GM21423 (cell line): ENCODE measurements around the gene TEX11.
"Not testable (repeated sequence)": the region's sequence is repeated elsewhere in the genome, so short reads cannot be mapped to it uniquely, and the experiment has no call there.

Source experiments
- ATAC-seq: cut with Tn5 transposase; IDR thresholded peaks from one replicate; pipeline ENCODE4 v1.9.1; 2021; ENCODE audit warnings: mild to moderate bottlenecking, moderate library complexity; ENCODE audit not compliant: unreplicated experiment

TEX11 gene

DNA sequence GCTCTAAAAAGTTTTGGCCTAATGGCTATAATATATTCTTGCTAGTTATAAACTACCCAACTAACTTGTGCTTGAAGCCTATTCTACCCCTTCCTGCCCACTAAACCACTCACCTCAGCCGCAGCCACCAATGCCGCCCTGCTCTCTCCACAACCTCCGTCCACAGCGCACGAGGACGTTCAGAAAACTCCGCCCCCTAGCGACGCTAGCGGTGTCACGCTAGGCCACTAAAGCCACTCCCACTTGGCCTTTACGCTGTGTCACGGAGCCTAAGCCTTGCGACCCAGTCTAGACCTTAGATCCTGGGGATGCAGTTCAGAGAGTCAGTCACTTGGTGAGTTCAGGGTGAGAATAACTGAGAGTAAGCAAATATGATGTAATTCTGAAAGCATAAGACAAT, at the start of gene TEX11:
Gene TEX11 (minus strand): TSS at position 171 of the 400 bp plus-strand sequence. CDS start 922 bp downstream, outside the sequence.
- no peak for ATAC-seq

DNA sequence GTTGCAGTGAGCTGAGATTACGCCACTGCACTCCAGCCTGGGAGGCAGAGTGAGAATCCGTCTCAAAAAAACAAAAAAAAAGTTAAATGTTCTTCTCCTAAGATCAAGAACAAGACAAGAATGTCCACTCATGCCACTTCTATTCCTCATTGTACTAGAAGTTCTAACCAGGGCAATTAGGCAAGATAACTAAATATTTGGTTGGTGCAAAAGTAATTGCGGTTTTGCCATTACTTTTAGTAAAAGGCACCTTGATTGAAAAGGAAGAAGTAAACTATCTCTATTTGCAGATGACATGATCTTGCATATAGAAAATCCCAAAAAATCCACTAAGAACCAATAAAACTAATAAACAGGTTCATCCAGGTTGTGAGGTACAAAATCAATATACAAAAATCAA, 46.4 kb upstream of the TEX11 start:
- ATAC-seq: no peak

DNA sequence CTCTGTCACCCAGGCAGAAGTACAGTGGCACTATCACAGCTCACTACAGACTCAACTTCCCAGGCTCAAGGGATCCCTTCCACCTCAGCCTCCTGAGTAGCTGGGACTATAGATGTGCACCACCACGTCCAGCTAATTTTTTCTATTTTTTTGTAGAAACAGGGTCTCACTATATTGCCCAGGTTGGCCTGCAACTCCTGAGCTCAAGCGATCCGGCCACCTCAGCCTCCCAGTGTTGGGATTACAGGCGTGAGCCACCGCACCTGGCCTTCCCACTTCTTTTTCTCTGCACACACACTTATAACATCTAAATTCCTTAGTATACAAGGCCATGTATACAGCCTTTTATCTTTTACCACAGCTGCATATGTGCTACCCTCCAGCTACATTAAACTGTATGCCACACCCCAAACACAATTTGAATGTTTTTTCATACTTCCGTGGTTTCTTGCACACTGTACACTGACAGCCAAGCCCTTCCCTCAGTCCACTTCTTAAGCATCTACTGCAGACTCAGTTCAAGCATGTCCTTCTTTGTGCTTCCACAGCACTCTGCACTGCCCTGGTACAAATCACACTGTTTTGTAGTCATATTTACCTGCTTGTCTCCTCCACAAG, 15.9 kb upstream of the TEX11 start:
- ATAC-seq: no peak

DNA sequence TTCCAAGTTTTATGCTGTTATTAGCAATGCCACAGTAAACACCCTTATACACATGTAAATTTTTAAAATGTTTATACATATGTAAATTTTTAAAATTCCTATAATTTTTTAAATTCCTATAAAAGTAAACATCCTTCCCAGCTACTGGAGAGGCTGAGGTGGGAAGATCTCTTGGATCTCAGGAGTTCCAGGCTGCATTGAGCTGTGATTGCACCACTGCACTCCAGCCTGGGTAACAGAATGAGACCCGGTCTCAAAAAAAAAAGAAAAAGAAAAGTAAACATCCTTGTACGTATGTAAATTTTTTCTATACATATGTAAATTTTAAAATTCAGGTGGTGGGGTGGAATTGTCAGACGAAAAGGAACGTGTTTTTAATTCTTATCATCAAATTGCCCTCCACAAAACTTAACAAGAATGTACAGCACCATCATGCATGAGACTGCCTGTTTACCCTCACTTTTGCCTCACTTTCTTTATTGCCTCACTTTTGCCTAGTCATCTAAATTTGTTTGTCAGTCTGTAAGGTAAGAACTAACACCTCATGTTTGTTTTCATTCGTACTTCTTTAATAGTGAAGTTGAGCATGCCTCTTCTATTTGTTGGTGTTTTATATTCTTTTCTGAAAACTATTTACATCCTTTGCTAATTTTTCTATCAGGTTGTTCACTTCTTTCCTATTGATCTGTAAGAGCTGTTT, 14.4 kb upstream of the TEX11 start:
- ATAC-seq: no peak

DNA sequence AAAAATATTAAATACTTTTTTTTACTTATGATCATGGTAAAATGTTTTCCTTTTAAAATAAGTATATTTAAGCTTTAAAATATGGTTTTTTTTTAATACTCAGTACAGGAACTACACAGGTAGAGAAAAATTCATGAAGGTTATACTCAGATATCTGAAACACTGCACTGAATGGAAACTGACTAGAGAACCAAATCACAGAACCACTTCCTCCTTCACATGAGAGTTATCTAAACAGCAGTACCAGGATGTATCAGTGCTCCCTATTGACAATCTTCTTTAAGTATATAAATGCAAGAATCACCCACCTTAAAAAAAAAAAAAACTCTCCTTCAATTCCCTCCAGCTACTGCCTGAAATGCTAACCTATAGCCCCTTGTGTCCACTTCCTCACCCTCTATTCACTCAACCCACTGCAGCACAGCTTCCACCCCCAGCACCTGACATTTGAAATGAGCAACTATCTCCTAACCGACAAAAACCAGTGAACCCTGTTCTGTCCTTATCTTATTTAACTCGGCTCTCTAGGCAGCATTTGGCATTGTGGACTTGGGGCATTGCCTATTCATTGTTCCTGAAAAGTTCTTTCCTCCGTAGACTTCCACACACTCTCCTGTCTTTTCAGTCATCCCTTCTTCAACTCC, 13.3 kb upstream of the TEX11 start:
- ATAC-seq: no peak

DNA sequence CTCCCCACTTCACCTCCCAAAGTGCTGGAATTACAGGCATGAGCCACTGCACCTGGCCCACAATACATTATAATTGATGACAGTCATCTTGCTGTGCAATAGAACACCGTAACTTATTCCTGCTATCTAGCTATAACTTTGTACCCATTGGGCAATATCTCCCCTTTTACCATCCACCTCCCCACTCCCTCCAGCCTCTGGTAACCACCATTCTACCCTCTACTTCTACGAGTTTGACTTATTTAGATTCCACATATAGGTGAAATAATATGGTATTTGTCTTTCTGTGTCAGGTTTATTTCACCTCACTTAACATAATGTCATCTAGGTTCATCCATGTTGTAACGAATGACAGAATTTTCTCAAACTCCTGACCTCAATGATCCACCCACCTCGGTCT, 8.2 kb upstream of the TEX11 start:
- ATAC-seq: no peak

DNA sequence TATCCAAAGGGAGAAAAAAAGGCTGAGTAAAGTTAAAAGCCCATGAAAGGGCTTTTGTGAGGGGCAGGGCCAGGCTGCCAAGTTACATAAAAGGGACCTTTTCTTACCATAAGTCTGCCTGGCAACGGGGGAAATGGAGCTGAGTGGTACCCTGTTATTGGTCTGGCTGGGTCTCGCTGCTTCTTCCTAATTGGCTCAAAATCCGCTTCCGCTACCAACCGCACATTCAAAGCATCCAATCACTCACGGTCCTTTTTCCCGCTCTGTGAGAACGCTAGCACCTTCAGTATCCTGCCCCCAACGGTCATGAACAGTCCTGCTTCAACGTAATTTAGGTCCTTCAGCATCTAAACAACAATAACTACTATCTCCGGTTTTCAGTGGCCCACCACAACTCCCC, 611 bp downstream of the TEX11 start:
- ATAC-seq: no peak

DNA sequence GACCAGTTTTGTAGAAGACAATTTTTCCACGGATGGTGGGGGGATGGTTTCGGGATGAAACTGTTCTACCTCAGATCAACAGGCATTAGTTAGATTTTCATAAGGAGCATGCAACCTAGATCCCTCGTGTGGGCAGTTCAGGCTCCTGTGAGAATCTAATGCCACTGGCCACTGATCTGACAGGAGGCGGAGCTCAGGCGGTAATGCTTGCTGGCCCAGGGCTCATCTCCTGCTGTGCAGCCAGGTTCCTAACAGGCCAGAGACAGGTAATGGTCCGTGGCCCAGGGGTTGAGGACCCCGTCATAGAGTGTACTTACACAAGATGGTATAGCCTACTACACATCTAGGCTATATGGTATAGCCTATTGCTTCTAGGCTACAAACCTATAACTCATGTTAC, 7.0 kb downstream of the TEX11 start:
- no peak for ATAC-seq

DNA sequence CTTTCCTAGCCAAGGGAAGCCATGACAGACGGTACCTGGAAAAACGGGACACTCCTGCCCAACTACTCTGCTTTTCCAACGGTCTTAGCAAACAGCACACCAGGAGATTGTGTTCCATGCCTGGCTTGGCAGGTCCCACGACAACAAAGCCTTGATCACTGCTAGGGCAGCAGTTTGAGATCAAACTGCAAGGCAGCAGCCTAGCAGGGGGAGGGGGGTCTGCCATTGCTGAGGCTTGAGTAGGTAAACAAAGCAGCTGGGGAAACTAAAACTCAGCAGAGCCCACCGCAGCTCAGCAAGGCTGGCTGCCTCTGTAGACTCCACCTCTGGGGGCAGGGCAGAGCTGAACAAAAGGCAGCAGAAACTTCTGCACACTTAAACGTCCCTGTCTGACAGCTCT, 18.1 kb downstream of the TEX11 start:
- not testable (repeated sequence) for ATAC-seq

DNA sequence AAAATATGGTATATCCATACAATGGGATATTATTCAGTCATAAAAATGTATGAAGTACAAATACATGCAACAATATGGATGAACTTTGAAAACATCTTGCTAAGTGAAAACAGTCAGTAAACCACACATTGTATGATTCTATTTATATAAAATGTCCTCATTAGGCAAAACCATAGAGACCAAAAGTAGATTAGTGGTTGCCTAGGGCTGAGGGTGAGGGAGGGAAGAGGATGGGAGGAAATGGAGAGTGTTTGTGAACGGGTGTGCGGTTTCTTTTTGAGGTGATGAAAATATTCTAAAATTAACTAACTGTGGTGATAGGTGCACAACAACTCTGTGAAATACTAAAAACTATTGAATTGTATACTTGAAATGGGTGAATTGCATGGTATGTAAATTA, 29.6 kb downstream of the TEX11 start:
- ATAC-seq: no peak

DNA sequence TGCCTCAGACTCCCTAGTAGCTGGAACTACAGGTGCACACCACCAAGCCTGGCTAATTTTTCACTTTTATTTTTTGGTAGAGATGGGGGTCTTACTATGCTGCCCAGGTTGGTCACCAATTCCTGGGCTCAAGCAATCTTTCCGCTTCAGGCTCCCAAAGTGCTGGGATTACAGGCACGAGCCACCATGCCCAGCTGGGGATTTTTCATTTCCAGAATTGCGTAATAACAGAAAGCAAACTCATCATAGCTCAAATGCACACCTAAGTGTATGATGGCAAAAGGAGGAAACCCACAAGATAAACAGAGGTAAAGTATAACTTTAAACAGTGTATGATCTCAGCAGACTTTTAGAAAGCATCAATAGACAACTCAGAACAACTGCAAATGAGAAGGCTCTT, 56.2 kb downstream of the TEX11 start:
- no peak for ATAC-seq

DNA sequence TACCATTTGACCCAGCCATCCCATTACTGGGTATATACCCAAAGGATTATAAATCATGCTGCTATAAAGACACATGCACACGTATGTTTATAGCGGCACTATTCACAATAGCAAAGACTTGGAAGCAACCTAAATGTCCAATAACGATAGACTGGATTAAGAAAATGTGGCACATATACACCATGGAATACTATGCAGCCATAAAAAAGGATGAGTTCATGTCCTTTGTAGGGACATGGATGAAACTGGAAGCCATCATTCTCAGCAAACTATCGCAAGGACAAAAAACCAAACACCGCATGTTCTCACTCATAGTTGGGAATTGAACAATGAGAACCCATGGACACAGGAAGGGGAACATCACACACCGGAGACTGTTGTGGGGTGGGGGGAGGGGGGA, 64.4 kb downstream of the TEX11 start:
- ATAC-seq: not testable (repeated sequence)

DNA sequence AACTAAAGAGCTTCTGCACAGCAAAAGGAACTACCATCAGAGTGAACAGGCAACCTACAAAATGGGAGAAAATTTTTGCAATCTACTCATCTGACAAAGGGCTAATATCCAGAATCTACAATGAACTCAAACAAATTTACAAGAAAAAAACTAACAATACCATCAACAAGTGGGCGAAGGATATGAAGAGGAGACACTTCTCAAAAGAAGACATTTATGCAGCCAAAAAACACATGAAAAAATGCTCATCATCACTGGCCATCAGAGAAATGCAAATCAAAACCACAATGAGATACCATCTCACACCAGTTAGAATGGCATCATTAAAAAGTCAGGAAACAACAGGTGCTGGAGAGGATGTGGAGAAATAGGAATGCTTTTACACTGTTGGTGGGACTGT, 64.9 kb downstream of the TEX11 start:
- ATAC-seq: not testable (repeated sequence)

DNA sequence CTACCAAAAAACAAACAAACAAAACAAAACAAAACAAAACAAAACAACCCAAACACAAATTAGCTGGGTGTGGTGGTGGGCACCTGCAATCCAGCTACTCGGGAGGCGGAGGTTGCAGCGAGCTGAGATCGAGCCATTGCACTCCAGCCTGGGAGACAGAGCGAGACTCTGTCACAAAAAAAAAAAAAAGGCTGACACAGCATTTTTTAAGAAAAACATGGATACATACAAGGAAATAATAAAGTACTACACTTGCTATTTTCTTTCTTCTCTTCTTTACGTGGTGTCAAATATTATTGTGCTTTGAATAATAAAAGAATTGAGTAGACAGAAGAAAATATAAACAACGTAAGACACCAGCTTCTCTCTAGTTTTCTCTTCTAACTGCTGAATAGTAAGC, 73.9 kb downstream of the TEX11 start:
- ATAC-seq: no peak

DNA sequence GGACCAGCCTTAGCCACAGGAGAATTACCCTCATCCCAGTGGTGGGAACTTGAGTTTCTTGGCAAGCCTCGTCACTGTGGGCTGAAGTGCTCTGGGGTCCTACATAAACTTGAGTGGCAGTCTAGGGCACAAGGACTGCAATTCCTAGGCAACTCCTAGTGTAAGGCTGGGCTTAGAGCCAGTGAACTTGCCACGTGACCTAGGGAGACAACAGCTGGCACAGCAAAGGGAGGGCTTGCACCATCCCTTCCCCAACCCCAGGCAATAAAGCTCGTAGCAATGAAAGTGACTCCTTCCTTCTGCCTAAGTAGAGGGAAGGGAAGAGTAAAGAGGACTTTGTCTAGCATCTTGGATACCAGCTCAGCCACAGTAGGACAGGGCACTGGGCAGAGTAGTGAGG, 81.8 kb downstream of the TEX11 start:
- ATAC-seq: no peak

DNA sequence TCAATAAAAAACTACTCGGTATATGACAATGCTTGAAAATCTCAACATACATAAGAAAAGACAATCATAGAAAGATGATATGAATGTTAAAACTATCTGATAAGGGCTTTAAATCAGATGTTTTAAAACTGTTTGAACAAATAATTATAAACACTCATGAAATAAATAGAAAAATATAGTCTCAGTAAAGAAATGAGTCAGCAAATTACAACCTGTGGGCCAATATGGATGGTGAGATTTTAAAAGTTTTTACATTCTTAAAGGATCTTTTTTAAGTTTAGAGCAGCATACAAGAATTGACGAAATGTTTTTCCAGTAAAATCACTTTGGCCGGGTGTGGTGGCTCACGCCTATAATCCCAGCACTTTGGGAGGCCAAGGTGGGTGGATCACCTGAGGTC, 83.1 kb downstream of the TEX11 start:
- no peak for ATAC-seq

DNA sequence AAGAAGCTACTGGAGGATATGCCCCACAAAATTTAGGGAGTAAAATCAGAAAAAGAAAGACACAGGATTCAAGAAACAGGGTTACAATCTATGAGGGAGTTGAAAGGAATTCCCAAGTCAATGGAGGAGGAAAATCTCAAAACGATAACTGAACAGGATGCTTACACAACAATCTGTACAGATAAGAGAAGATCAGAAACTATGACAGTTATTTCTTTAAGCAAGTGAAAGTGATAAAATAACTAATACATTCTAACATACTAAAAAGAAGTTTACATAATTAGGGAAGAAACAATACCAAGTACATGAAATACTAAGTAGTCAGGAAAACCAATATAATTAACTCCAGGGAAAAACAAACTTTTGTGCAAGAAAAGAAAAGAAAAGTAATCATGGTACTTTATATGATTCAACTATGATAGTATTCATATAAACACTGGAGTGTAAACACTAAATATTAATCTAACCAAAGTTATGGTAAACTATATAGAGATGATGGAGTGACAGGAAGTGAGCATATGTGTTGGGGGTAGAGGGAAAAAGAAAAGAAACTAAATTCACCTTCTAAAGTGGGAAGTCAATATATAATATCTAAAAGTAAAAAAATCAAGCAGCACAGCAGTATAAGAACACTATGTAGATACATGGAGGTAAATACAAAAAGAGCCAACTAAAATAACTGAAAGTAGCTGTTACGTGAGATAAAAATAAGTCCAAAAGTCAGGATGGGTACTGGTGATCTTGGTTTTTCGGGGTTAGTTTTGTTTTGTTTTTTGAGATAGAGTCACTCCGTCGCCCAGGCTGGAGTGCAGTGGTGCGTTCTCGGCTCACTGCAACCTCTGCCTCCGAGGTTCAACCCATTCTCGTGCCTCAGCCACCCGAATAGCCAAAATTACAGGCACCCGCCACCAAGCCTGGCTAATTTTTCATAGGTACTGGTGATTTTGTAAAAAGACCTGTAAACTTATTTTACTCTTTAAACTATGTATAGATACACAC, 99.3 kb downstream of the TEX11 start:
- no peak for ATAC-seq

DNA sequence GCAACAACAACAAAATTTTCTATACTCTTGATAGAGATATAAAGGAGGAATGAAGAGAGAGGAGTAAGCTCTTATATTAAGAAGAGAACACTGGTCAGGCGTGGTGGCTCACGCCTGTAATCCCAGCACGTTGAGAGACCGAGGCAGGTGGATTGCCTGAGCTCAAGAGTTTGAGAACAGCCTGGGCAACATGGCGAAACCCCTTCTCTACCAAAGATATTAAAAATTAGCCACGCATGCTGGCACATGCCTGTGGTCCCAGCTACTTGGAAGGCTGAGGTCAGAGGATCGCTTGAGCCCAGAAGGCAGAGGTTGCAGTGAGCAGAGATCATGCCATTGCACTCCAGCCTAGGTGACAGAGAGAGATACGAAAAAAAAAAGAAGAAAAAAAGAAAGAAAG, 102.4 kb downstream of the TEX11 start:
- no peak for ATAC-seq

DNA sequence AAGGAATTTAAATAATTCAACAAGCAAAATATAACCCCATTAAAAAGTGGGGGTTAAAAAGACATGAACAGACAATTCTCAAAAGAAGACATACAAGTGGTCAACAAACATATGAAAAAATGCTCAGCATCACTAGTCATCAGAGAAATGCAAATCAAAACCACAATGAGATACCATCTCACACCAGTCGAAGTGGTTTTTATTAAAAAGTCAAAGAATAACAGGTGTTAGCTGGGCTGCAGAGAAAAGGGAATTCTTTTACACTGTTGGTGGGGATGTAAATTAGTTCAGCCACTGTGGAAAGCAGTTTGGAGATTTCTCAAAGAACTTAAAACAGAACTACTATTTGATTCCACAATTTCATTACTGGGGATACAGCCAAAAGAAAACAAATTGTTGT, 111.8 kb downstream of the TEX11 start:
- ATAC-seq: not testable (repeated sequence)

DNA sequence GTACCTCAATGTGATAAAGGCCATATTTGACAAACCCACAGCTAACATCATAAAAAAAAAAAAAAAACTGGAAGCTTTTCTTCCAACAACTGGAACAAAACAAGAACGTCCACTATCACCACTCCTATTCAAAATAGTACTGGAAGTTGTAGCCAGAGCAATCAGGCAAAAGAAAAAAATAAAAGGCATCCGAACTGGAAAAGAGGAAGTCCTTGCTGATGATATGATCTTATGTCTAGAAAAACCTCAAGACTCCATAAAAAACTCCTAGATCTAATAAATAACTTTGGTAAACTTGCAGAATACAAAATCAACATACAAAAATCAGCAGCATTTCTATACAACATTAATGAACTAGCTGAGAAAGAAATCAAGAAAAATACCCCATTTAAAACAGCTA, 134.3 kb downstream of the TEX11 start:
- ATAC-seq: no peak

DNA sequence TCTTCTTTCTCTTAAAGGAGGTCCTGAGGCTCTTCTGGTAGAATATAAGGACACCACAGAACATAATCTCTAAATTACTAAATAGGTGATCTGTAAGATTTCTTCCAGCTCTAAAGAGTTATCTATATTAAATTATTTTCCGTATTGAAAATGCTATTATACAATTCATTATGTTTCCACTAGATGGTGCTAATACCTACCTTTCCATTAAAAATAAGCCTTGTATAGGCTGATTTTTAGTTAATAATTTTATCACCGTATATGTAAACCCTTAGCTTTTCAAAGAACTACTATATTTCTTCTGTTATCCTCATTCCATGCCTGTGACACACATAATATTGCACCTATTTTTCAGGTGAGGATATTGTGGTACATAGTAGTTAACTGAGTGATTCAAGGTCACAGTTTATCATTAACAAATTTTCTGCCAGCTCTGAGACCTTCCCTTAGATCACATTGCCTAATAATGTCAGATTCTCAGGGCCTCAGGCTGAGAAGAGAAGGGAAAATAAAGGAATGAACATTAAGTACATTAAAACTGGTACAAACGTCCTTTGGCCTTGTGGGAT, 138.8 kb downstream of the TEX11 start:
- no peak for ATAC-seq
